DMS53 (cell line): Measurements from ENCODE around the gene ARL3.

ENCODE experiments used
- DNase-seq: peaks from one replicate; lab custom pipeline; 2025; lab: John Stamatoyannopoulos, UW

Gene ARL3

DNA sequence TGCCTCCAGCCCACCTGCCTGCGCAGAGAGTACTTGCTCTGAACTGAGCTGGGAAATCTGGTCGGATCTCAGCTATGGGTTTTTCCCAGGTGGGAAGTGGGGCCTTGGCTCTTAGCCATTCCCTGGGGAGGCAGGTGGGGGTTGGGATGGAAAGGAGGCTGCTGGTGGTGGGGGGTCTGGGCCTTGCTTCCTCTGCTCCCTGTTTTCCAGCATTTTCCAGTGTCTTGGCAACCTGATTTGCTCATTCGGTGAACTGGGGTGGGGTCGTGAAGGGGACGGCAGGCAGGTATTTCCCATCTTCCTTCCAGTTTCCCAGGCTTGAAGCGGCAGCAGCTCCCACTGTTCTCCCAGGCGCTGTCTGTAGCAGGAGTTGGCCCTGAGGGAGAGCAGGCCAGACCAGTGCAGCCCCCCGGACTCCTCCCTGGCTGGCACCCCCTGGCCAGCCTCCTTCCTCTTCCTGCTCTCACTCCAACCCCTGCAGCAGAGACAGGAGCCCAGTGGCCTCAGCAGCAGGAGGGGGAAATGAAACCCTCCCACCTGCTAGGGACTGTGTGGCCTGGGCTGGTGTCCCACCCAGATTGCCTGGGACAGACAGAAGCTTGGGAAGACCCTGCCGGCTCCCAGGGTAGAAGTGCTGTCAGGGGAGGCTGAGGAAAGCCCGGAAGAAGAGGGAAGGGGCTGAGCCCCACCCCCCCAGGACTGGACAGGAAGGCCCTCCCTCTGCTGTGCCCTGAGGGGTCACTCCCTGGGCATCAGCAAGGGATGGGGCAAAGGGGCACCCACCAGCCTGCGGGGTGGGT, 63.3 kb downstream of the ARL3 start:
- DNase-seq: no peak

DNA sequence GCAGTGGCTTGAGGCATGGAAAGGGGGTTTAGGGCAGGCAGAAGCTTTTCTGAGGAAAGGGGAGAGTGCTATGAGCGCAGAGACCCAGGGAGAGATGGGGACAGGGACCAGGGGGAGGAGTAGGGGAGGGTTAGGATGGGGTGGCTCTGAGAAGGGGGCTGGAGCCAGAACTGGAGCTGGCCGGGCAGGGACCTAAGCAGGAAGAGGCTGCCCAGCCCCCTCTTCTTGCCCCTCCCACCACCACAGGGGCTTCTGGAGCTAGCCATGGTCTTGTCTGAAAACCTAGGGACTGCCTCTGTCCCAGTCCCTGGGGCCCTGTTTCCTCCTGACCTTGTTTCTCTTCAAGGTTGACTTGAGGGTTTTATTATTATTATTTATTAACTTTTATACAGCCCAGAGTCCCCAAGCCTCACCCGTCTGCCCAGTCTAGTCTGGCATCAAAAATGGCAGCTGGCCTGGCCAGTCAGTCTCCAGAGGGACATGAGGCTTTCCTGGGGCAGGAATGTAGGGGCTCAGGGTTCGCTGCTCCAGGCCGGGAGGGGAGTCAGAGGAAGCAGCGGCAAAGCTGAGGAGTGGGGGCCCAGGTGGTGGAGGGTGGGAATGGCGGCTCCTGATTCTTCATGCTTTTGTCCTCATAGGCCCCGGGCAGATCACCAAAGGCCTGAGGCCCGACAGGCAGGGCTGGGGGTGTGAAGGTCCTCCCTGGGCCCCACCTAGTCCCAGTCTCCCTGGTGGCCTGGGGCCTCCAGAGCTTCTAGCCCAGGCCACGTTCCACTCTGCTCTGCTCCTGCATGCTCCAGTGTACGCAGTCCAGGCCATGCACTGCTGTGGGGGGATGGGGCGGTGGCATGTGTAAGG, 64.2 kb downstream of the ARL3 start:
- DNase-seq: no peak

GRCh38 chr10:102648889-102649796, 65.1 kb downstream of the ARL3 start:
- DNase-seq: no peak

DNA sequence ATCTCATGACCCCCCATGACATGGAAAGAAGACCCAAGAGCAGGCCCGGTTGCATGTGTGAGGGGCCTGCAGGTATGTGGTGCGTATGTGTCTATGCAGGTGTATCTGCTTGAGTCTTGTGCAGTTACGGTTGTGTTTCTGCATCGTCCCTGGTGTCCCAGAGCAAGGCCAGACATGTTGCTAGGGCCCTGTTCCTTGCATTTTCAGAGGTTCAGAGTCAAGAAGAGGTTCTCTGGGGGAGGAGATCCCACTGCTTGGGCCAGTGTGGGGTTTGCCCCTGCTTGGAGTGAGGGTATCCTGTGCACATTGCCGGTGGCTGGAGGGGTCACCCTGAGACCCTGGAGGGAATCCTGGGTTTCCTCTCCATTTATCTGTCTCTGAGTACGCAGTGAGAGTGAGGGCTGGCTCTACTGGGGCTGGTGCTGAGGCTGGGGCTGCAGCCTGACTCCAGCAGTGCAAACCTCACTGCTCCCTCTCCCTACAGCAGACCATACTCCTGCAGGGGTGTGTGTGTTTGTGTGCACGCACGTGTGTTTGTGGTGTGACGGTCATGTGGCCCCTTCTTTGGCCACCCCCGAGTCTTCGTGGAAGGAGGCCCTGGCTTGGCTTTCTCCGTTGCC, 65.8 kb downstream of the ARL3 start:
- DNase-seq: no peak

- DNase-seq: no peak
These were observed 66.5 kb downstream of the ARL3 start for GRCh38 chr10:102647443-102648268.

DNA sequence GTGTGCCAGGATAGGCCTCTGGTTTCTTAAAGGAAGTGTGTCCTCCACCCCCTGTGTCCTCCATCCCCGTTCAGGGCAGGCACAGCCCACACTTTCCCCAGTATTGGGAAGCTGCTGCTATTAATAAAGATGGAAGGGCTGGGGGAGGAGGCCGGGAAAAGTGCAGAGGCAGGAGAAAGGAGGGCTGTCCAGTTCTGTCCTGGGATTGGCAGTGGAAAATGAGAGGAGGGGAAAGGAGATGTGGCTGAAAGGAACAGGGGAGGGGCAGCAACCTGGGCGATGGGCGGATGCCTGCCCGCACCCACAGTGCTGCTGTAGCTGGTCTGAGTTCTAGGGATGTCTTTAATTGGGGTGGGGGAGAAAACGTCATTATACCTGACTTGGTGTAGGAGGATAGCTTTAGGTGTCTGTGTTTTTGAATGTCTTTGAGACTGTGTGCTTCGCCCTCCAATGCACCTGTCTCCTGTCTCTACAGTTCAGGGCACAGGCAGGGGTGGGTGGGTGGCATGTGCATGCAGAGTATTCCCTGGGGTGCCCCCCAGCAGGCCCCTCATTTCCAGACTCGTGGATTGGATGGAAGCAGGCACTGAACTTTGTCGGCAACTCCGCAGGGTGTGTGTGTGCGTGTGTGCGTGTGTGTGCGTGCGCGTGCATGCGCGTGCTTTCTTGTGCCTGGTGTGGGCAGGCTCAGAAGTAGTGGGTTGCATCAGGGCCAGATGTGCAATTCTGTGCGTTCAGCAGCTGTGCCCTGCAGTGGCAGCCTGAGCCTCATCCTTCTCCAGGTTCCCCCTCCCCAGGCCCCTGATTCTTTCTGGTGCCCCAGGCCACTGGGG, 67.4 kb downstream of the ARL3 start:
- DNase-seq: no peak

DNA sequence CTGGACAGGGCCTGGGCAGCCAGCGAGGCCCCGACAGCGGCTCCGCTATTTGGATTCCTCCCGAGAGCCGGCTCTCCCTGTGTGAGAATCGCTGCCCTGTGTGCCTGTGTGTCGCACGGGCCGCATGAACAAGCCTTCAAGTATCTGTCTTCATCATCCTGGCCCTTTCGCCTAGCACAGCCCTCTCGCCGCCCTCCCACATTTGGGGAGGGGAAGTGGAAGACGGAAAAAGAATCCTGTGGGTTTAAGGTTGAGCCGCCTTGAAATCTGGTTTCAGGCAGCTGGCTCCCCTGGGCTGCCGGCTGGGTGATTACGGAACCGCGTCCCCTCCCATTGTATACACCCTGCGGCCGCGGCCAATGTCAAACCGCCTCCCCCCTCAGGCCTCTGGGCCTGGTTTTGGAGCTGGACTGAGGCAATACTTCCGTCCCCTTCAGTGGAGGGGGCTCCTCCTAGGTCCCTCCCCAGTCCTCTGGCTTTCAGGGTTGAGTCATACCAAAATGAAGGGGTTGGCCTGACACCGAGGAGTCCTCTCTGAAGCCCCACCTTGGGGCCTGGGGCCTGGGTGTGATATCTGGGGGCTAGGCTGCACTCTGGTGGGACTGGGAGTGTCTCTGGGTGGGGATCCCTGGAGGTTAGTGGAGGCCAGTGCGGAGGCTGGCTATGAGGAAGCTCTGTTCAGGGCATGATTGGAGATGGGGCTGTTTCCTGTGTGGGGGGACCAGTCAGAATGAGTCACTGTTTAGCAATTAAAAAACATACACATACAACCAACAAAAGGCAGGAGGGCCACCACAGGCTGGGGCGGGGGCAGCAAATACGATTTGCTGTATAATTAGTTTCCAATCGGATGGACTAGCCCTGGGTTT, 68.2 kb downstream of the ARL3 start:
- peak; percentile 84 for DNase-seq

GRCh38 chr10:102645388-102645740, 68.8 kb downstream of the ARL3 start:
- DNase-seq: peak; percentile 91

DNA sequence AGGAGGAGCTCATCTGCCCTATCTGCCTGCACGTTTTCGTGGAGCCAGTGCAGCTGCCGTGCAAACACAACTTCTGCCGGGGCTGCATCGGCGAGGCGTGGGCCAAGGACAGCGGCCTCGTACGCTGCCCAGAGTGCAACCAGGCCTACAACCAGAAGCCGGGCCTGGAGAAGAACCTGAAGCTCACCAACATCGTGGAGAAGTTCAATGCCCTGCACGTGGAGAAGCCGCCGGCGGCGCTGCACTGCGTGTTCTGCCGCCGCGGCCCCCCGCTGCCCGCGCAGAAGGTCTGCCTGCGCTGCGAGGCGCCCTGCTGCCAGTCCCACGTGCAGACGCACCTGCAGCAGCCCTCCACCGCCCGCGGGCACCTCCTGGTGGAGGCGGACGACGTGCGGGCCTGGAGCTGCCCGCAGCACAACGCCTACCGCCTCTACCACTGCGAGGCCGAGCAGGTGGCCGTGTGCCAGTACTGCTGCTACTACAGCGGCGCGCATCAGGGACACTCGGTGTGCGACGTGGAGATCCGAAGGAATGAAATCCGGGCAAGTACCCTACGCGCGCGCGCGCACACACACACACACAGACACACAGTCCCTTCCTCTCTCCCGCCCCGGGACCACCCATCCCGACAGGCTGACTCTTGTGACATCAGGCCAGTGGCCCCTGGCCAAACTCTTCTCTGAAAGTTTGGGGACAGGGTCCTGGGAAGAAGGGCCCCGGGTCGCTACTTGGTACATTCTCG, 69.4 kb downstream of the ARL3 start:
- DNase-seq: peak; percentile 96

GRCh38 chr10:102644066-102644645, 70.0 kb downstream of the ARL3 start, which contains the start of gene TRIM8:
TRIM8 (plus strand) TSS chr10:102644479; CDS start chr10:102644618, 139 bp downstream.
- DNase-seq: peak; percentile 87

- peak; percentile 88 for DNase-seq
These were observed 70.7 kb downstream of the ARL3 start for GRCh38 chr10:102643336-102644065.

- peak; percentile 82 for DNase-seq
These were observed 71.4 kb downstream of the ARL3 start for GRCh38 chr10:102642736-102643335.

GRCh38 chr10:102641880-102642735, 72.1 kb downstream of the ARL3 start:
- DNase-seq: peak; percentile 98

GRCh38 chr10:102641402-102641801, 72.8 kb downstream of the ARL3 start:
- peak; percentile 84 for DNase-seq

DNA sequence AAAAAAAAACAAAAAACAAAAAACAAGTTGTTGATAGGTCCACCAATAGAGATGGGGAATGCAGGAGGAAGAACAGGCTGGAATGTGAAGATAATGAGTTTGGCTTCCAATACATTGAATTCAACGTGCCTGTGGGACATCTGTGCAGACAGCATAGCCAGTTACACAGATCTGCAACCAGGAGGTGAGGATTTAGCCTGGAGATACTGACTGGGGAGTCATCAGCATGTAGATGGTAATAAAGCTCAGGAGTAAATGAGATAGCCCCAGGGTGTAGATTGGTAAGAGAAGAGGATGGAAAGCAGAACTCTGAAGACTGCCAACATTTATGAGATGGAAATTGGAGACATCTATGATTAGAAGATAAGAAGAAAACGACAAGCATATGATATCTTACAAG, 74.7 kb downstream of the ARL3 start:
- DNase-seq: no peak

DNA sequence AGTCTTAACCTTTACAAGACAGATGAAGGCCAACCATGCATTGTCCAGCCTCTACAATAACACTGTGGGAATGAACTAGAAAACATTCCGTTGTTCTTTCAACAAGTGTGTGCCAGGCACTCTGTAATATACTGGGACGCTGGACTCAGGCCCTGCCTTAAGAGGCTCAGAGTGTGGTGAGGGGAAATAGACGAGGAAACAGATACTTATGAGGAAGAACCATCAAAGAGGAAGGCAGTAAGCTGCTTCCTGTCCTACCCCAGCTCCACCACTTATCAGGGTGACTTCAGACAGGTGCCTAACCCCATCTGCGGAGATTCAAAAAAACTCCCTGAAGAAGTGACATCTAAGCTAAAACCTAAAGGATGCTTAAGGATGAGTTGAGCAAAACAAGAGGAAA, 78.8 kb downstream of the ARL3 start:
- DNase-seq: no peak
